Amniotic stem cell (primary cell): ENCODE measurements around the gene CLSTN3.

ENCODE experiments used
- DNase-seq: peaks from one replicate; lab custom pipeline; 2025; lab: John Stamatoyannopoulos, UW

Gene CLSTN3

DNA sequence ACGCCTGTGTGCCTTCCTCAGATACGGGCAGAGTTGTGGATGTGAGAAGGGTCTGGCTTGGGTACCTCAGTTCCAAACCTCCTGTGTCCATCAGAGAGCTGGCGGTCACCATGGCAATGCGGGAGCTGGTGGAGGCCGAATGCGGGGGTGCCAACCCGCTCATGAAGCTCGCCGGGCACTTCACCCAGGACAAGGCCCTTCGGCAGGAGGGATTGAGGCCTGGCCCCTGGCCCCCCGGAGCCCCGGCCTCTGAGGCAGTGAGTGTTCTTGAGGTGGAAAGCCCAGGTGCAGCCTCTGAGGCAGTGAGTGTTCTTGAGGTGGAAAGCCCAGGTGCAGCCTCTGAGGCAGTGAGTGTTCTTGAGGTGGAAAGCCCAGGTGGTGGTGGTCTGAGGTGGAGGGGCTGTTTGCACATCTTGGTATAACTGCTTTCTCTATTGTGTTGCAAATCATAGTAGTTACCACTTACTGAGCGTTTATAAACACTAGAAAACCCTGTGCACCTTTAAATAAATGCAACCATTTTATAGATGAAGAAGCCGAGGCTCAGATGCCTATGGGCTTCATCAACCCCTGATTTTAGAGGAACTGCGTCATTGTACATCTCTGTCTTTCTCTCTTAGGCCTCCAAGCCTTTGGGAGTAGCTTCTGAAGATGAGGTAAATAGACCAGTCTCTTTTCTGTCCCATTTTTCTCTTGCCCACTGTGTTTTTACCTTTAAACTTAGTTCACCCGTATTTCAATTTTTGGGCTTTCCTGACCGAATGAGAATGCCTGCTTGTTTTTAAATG lies 60.3 kb downstream of the CLSTN3 start:
- DNase-seq, result no peak

DNA sequence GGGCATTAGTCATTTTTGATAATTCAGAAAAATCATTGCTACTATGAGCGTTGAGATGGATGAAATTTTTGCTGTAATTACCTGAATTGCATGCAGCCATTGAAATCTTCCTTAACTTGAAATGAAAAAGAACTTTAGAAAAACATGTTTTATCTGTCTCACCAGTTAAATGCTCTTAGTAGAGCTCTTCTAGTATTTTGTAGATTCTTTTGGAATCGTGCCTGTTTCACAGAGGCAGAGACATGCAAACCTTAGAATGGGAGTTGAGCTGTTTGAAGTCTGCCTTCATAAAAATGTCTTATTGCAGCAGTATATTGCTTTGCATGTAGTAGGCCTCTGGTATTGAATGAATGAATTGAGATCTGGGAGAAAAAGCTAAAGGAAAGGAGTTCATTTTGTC lies 63.5 kb downstream of the CLSTN3 start:
- no peak for DNase-seq

DNA sequence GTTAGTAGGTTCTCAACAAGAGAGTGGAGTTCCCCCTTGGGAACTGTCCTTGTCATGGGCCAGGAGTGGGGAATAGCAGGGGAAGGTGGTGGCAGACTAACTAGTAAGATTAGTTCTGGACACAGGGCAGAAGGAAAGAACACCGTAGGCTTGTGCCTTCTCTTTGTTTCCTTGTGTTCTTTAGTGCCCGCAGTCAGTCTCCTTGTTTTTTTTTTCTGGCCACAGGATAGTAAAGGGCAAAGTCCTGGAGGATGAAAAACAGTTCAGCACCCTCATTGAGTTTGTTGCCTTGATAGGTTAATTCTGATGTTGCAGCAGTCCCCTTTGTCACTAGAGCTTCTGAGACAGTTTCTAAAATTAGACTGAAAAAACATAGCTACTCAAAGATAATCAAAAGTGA lies 67.7 kb downstream of the CLSTN3 start:
- DNase-seq, result no peak

DNA sequence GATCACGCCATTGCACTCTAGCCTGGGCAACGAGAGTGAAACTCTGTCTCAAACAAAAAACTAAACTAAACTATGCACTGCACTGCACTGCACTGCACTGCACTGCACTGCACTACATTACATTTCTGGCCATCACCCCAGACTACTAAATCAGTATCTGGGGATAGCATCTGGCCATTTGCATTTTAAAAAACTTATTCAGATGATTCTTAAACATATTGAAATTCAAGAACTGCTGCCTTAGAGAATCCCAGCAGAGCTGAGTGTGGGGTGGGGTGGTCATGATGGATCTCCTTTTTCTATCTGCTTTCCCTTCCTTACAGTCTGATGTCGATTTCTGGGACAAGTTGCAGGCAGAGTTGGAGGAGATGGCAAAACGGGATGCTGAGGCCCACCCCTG lies 72.9 kb downstream of the CLSTN3 start:
- no peak for DNase-seq

DNA sequence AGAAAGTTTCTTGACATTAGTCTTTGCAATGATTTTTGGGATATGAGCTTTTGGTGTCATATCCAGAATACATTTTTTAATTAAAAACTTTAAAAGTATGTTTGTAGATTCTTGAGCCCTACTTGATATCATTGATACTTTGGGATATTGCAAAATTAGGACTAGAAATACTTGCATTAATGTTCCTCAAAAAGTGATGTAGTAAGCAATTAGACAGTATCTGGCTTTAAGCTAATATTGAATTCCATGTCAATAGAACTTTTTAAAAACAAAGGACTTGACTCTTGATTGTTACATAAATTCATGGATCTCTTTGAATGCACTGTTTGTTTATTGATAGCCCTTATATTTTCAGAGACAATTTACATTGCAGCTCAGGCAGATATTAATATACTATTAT lies 74.9 kb downstream of the CLSTN3 start:
- no peak for DNase-seq

DNA sequence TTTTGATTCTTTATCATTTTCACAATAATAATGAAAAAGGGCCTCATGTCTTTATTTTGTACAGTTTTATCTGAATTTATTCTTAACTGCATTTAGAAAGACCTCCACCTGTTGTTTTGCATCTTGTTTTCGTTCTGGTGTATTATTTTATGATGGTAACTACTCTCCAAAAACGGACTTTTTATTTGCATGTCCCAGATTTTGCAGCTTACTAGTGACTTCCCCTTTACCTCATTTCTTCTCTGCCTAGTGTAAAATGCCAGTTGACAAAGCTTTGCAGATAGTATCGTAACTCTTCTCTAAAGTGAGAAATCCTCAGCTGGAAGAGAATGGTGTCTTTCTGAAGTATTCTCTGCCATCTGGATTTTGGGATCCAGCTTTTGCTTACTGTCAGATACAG lies 76.5 kb downstream of the CLSTN3 start:
- no peak for DNase-seq

DNA sequence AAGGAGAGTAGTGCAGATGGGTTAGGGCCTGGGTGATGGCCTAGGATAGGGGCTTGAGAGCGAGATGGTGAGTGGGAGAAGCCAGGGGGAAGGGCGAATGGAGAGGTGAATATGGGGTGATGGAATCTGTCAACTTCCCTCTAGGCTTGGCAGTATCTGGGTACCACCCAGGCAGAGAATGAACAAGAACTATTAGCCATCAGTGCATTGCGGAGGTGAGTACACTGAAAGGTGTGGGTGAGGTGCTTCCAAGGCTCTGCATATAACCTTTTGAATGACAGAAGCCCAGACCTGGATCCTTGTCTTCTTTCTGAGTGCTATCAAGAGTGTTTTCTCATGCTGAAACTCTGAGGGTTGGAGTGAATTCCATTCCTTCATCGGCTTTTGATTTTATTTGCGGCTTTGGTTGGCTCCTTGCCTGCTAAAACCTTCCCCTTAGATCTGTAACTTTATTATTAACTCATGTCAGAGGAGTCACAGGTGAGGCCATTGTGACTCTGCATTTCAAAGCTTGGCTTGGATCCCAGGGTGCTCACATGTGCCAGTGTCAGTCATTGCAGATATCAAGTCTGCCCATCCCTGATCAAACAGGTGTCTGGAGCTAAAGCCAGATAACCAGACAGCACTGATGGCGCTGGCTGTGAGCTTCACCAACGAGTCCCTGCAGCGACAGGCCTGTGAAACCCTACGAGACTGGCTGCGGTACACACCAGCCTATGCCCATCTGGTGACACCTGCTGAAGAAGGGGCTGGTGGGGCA lies 77.9 kb downstream of the CLSTN3 start:
- no peak for DNase-seq
